NCI-H2171 treated with DMSO at 0.1 percent for 48 hours (cell line): ENCODE measurements around the gene SKP1.

Experiments
- DNase-seq: peaks from one replicate; lab custom pipeline; 2025; lab: John Stamatoyannopoulos, UW

SKP1 gene

DNA sequence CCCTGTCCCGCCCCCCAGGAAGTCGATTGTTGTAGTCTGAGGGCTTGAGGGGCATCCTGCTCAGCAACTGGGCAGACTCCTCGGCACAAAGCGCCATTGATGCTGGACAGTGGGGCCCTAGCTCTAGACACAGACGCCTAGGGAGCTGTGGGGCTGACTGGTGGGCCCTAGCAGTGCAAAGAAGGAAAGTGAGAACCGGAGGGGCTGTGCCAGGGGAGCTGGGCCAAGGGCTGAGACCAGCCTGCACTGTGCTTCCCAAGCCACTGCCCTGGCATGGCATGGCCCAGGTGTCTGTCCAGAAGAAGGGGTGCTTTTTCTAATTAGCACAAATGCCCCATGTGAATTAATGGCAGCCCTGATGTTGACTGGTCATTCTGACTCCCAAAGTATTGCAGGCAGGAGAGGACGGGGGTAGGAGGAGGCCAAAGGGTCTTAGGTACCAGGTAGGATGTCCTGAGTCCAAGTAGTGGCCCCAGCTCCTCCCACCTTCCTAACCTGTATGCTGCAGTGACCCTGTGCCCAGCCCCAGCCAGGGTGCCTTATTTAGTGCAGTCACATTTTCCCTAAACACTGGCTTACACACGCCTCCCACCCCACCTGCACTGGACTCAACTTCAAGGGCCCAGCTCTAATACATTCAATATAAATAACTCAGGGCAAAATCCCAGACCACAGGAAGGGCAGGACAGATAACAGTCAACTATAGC, 46.4 kb downstream of the SKP1 start:
- DNase-seq: no peak

- DNase-seq: no peak
Measured at GRCh38 chr5:134129411-134130238, 47.1 kb downstream of the SKP1 start.

DNA sequence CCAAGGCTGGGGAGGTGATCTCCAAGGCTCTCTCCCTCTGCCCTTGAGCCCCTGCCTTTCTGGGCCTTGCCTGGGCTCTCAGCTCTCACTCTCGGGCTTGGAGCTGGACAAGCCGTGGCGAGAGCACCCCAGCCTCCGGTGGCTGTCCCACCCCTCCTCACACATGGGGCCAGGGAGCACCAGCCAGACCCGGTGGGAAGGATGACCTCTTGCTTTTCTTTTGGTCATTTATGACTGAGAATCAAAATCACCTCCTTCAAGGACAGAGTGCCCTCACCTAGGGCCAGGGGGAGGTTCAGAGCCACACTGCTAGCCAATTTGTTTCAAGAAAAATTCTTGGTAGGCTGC, 48.1 kb downstream of the SKP1 start:
- DNase-seq: no peak

- DNase-seq: no peak
Measured at GRCh38 chr5:134127988-134128647, 48.6 kb downstream of the SKP1 start.

DNA sequence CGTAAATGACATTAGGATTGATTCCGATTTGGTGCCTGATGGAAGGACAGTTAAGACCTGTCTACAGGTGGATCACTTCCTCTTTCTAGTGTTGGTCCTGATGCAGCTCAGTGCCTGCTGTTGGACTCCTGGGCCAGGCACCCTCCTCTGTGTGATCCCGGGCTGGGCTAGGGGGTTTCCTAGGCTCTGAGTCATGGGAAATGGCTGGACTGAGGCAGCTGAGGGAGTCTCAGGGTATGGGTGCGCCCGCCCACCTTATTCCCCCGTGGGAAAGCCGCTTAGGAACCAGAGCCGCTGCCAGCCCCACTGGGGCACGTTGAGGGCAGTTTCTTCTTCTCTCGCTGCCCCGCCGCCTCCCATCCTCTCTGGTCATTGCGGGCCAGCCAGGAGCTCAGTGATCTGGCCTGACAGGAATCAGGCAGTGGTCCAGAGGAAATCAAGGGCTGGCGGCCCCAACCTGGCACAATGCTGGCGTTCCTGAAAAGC, 49.3 kb downstream of the SKP1 start:
- no peak for DNase-seq

GRCh38 chr5:134125039-134126015, 51.4 kb downstream of the SKP1 start:
- DNase-seq: no peak

- DNase-seq: no peak
Measured at GRCh38 chr5:134124289-134125038, 52.3 kb downstream of the SKP1 start.

GRCh38 chr5:134123360-134123759, 53.4 kb downstream of the SKP1 start:
- DNase-seq: no peak

DNA sequence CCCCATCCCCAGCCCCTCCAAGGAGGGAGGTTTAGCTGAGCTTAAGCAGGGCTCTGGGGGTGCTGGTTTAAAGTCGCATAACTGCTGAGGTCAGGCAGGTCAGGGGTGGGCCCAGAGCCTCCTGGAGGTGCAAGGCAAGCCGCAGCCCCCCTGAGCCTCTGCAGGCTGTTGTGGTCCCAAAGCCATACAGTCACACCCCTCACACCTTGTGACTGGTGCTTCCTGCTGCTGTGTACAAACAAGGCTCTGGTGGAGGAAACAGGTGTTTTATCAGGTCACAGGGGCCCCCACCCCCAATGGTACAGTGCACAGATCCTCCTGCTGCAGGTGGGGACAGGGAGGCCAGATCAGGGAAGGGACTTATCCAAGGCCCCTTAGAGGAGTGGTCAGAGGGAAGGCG, 54.2 kb downstream of the SKP1 start:
- DNase-seq: no peak

DNA sequence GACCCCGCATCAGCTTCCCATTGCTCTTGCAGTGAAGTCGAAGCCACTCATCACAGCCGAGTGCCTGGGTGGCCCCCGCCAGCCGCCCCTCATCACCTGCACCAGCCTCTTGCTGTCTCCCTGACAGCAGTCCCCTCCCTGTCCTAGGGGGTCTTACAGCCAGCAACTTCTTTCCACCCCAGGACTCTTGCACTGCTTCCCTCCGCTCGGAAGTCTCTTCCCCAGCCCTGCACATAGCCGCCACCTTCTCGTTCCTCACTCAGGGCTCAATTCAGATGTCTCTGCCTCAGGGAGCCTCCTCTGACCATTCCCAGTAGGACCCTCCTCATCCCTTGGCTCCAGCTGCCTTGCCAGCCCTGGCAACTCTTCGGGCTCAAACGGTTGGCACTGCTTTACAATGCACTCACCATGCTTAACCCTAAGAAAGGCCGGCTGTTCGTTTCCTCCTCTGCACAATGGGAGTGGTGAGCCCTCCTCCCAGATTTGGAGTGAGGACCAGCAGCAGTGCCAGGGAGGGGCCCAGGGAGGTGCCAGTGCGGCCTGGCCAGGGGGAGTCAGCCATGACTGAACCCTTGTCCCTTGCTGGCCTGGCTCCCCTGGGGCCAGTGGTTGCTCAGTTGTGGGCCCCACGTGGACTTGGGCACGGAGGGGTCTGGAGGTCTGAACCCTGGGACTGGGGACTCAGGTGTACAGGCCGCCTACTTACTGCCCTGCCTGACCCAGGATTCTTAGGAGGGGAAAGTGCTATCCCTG, 56.2 kb downstream of the SKP1 start:
- no peak for DNase-seq

DNA sequence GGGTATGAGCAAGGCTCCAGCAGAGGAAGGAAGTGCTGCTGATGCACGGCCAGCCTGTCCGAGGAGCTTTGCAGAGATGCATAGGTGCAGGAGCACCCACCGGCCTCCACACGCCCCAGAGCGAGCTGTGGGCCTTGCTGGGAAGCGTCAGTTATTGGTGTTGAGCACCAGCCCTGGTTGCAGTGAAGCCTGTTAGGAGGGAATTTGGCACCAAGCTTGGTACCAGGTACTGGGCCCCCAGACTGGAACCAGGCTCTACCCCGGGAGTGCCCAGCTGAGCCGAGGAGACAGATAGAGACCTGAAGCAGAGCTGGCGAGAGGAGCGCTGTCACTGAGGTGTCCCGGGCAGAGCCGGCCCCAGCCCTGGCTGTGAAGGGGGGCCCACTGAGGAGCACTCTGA, 57.0 kb downstream of the SKP1 start:
- DNase-seq: no peak

GRCh38 chr5:134118212-134118835, 58.4 kb downstream of the SKP1 start:
- DNase-seq: no peak

GRCh38 chr5:134116789-134117761, 59.7 kb downstream of the SKP1 start:
- no peak for DNase-seq

DNA sequence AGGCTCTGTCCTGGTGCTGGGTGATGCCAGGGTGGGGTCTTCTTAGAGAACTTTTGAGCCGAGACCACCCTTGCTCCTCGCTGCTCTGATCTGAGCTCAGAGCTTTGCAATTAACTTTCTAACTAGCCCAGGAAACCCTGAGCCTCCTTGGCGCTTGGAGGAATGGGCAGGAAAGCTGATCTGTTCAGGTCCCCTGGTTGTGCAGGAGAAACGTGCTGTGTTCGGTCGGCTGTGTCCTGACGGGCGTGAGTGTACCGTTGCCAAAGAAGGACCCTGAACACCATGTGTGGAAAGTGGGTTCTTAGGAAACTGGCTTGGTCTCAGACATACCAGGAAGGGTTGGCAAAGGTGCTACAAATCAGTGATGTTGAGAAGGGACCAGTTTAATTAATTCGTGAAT, 60.5 kb downstream of the SKP1 start:
- DNase-seq: no peak

- no peak for DNase-seq
Measured at GRCh38 chr5:134115806-134116175, 61.0 kb downstream of the SKP1 start.

GRCh38 chr5:134114886-134115805, 61.6 kb downstream of the SKP1 start:
- no peak for DNase-seq
